HG02623 (cell line): ENCODE data around the gene SCART1.
"Not testable (repeated sequence)": the region's sequence is repeated elsewhere in the genome, so short reads cannot be mapped to it uniquely, and the experiment has no call there.

Source experiments
- ATAC-seq: cut with Tn5 transposase; IDR thresholded peaks from one replicate; pipeline ENCODE4 v1.9.1; 2021; ENCODE audit warnings: moderate library complexity; ENCODE audit not compliant: unreplicated experiment

Gene SCART1

DNA sequence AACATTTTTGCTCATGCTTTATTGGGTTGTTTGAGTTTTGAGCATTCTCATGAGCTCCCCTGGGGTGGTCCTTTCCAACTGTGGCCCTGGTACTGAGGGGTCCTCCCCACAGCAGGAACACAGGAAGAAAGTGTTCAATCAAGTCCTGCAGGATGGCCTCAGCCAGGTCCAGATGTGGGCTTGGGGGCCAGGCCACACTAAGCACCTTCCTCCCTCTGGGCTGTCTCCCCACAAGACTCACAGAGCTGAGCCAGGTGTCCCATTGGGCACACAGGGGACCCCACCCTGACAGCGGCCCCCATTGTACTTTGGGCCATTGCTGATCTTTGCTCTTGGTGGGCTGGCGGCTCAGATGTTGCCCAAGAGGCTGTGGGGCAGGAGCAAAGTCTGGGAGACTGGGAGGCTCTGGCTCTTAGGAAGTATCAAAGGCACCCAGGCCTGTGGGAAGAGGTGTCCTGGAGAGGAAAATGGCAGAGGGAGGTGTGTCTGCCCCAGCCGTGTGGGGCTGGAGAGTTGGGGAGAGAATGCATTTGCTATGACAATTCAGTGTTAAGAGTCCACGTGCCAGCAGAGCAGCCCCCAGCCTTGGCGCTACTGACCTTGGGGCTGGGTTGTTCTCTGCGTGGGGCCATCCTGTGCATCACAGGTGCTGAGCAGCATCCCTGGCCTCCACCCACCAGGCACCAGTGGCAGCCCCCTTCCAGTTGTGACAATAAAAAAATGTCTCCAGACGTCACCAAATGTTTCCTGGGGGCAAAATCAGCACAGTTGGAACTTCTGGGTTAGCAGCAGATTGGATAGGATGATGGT is 17.8 kb downstream of the SCART1 start:
- no peak for ATAC-seq

DNA sequence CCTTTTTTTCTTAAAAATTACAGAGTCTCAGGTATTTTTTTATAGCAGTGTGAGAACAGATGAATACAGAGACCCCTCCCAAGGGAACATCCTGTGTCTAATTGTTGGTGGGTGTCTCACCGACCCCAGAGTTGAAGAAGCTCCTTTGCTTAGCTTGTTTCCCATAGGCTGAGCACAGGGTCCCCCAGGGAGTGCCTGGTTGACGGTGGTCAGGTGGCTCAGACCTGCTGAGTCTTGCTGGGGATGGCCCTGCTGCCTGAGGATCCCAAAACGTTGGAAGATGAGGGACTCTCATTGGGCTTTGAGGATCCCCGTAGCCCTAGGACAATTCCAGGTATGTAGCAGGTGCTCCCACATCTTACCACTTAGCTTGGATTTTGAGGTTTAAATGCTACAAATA is 19.5 kb downstream of the SCART1 start:
- no peak for ATAC-seq

DNA sequence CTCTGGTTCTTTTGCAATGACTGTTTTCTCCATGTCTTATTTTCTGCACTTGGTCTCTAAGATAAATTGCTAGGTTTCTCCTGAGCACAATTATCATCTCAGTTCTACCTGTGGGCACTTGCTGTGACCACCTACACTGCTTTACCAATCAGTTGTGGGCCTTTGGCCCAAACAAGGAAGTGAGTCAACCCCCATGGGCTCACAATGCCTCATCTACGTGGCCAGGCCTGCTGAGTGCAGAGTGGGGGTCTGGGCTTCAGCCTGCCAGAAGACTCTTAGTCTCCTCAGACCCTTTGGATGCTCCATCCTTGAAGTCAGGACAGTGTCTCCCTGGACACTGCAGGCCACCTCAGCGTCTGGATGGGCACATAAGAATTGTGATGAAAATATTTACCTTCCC is 20.3 kb downstream of the SCART1 start:
- no peak for ATAC-seq

DNA sequence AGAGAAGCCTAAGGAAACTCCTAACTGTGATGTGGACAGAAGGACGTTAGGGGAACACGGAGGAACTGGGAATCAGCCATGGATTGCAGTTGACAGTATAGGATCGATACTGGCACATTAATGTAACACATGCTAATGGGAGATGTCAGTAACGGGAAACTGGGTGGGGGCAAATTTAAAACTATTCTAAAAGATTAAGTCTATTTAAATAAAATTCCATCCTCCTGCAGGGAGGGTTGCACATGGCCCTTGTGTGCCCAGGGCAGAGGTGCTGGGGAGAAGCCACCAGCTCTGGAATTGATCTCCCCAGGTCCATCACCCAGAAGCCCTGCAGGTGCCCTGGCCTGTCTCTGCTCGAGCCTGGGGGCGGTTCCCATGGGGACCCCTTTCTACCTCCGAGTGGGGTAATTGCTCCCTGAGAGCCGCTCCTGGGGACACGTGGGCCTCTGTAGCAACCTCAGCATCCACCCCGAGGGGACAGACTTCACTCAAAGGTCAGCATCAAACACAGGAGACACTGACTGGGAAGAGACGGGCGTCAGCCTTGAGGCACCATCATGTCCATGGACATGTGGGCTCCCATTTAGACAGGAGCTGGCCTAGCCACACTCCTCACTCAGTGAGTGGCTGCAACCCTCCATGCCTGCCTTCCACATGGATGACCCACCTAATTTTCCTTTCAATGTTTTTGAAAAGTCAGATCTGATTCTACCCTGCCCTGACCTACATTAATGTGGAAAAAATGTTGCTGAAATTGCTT is 21.1 kb downstream of the SCART1 start:
- no peak for ATAC-seq

DNA sequence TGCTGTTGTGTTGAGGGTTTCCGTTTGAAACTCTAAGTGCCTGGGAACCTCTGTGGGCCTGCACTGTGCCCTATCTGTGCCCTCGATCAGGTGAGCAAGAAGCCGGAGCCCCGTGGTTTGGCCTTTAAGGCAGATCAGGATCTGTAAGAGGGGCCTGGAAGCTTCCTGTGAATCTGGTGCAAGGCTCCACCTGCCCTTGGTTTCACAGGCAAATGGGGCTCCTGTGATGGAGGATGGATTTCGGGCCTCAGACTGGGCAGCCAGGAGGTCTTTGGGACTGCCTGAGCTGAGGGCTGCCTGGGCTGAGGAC is 21.6 kb downstream of the SCART1 start:
- ATAC-seq: no peak

DNA sequence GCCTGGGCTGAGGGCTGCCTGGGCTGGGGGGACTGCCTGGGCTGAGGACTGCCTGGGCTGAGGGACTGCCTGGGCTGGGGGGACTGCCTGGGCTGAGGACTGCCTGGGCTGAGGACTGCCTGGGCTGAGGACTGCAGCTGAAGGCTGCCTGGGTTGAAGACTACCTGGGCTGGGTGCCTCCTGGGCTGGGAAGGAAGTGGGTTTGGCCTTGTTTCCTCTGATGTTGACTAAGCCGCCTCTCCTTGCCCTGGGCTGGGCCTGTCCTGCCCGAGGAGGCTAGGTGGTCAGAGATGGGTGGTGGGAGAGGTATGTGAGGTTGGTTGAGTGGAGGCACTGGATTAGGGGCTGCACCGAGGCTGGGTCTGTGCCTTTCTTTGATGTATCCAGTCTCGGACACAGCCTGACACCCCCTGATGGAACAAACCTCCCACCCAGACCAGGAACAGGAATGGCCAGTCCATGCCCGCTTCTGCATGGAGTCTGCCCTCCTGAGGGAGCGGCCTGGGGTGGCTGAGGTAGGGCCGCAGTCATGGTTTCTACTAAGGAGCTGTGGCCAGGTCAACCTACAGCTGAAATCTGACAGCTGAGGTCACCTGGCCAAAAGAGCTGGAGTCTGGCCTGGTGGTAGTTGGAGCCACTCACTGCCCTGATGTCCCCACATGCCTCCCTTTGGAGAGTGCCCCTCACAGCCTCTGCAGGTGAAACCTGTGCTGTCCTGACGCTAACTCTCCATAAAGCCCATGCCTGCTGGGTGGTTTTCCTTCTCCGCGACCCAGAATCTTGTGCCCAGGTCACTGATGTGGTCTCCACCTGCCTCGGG is 22.3 kb downstream of the SCART1 start:
- ATAC-seq: no peak

DNA sequence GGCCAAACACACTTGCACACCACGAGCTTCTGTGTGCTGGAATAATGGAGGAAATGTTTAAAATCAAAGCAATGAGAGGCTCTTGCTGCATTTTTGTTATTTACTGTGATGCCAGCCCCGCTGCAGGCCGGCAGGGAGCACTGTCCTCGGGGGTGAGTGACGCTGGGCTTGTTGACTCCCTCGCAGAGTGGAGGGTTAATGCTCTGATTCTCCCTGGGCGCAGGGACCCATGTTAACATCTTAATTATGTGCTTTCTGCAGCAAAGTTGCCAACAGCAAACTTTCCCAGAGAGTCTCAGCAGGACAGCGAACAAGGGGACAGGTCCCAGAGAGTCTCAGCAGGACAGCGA is 22.9 kb downstream of the SCART1 start:
- no peak for ATAC-seq

DNA sequence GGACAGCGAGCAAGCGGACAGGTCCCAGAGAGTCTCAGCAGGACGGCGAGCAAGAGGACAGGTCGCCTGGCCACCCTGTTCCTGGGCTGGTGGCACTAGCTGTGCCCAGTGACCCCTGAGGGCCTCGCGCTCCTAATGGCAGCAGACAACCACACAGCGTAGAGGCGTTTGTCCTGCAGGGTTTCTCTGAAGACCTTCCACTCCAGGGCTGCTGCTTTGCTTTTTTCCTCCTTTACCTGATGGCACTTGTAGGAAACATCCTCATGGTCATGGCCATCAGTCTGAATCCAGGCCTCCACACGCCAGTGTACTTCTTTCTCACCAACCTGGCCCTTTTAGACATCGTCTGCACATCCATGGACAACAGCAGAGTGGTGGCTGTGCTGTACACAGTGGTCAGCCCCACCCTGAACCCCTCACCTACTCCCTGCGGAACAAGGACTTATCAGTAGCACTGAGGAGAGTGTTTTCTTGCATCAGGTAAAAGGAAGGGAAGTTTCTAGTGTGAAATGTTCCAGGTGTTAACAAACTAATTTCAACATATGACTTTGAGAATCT is 27.4 kb downstream of the SCART1 start:
- no peak for ATAC-seq

DNA sequence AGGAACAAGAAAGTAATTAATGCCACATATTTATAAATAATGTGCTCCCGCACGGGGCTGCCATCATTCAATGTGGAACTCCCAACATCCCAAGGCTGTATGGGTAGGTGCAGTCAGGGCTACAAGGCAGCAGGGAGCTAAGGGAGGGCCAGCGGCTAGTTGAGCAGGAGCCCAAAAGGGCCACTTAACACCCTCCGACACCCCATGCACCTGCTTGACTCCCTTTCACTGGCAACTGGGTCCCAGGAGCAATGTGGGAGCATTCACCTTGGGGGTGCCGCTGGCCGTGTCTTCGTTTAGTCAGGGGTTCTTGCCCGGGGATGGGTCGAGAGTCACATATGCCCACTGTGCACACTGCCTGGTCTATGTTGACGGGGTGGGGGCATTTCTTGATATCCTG is 27.9 kb downstream of the SCART1 start:
- no peak for ATAC-seq

DNA sequence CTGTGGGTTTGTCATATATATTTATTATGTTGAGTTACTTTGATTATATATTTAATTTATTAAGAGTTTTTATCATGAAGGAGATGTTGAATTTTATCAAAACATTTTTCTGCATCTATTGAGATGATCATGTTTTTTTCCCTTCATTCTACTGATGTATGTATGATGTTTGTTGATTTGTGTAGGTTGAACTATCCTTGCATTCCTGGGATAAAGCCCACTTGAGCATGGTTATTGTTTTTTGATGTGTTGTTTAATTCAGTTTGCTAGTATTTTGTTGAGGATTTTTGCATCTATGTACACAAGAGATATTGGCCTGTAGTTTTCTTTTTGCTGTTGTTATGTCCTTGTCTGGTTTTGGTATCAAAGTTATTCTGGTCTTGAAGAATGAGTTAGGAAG is 31.1 kb downstream of the SCART1 start:
- no peak for ATAC-seq

DNA sequence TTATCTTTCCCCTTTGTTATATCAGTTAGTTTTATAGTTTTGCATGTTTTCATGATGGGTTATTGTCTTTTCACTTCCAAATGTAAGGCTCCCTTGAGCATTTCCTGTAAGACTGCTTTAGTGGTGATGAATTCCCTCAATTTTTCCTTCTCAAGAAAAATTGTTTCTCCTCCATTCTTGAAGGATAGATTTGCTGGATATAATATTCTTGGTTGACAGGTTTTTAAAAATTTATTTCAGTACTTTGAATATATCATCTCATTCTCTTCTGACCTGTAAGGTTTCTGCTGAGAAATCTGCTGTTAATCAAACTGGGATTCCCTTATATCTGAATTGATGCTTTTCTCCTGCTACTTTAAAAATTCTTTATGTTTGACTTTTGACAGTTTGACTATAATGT is 33.3 kb downstream of the SCART1 start:
- no peak for ATAC-seq

DNA sequence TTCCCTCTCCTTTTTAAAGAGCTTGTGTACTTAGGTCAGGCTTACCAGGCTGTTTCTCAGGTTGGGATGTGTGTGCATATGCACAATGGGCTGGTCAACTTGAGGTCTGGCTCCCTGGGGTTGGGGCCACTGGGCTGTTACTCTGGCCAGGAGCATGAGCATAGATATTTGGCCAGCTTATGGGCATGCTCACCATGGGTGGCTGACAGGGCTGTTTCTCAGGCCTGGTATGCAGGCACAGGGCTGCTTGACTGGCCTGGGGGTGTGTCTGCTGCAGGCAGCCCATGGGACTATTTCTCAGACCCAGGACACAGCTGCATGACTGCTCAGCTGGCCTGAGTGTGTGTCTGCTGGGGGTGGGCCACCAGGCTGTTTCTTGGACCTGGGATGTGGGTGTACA is 34.6 kb downstream of the SCART1 start:
- ATAC-seq: no peak

DNA sequence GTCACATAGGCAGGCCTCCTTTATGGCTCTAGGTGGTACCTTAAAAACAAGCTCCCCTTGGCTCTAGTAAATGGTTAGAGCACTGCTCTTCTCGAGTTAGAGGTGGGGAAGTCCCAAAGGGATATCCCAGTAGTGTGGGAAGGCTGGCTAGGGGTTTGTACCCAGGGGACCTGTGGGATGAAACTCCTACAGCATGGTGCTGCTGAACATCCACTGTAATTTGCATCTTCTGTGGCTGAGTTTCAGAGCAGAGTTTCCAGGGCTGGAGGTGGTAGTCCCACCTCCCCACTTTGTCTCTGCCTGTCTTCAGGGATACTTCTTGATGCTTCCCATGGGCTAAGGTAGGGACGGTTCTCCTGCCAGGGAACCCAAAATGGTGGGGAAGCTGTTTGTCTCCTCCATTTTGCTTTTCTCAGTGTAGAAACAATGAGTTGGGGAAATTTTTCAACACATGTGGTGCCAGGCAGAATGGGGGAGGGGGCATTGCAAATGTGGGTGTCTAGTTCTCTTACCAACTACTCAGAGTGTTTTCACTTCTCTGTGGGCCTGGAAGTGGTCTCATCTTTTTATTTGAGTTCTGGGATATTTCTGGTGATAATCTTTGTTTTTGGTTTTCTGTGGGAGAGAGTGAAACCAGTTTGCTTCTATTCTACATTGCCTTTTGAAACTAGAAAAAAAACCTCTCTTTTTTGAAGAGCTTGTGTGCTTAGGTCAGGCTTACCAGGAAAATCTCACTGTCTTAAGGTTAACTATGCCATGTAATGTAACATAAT is 36.3 kb downstream of the SCART1 start:
- peak; percentile 52 for ATAC-seq

DNA sequence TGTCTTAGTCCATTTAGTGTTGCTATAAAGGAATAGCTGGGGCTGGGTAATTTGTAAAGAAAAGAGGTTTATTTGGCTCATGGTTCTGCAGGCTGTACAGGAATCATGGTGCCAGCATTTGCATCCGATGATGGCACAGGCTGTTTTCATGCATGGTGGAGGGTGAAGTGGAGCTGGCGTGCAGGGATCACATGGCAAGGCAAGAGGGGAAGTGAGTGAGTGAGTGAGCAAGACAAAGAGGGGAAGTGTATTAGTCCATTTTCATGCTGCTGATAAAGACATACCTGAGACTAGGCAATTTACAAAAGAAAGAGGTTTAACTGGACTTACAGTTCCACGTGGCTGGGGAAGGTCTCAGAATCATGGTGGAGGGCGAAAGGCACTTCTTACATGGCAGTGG is 39.8 kb downstream of the SCART1 start:
- not testable (repeated sequence) for ATAC-seq

DNA sequence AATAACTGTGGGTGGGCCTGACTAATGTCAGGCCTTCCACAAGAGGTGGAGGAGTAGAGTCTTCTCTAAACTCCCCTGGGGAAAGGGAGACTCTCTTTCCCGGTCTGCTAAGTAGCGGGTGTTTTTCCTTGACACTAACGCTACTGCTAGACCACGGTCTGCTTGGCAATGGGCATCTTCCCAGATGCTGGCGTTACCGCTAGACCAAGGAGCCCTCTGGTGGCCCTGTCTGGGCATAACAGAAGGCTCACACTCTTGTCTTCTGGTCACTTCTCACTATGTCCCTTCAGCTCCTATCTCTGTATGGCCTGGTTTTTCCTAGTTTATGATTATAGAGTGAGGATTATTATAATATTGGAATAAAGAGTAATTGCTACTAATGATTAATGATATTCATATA is 43.6 kb downstream of the SCART1 start:
- ATAC-seq: not testable (repeated sequence)

DNA sequence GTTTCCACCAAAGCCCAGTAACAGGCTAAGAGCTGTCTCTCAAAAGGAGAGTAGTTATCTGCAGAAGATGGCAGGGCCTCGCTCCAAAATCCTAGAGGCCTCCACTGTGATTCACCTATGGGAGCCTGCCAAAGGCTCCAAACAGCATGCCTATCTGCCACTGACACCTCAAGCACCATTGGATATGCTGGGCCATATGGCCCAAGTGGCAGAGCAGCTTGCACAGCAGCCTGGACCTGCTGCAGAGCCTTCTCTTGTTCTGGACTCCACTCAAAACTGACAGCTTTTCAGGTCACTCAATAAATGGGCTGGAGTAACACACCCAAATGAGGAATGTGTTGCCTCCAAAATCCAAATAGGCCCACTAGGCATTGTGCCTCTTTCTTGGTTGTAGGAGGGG is 45.4 kb downstream of the SCART1 start:
- ATAC-seq: not testable (repeated sequence)

DNA sequence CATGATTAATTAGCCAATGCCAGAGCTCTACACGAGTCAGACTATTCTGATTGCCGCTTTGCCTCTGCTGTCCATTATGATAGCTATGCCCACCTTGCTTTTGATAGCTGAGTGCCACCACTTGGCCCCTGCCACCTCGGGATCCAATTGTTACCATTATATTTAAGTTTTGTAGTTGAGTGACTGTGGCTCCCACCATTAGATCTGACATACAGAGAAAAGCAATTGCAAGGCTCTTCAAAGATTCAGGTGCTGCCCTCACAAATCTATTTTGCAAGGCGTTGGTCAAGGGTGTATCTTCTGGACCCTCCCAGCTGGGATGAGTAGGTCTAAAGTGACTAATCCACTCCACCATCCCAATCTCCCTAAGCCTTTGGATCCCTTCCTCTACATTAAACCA is 47.2 kb downstream of the SCART1 start:
- not testable (repeated sequence) for ATAC-seq

DNA sequence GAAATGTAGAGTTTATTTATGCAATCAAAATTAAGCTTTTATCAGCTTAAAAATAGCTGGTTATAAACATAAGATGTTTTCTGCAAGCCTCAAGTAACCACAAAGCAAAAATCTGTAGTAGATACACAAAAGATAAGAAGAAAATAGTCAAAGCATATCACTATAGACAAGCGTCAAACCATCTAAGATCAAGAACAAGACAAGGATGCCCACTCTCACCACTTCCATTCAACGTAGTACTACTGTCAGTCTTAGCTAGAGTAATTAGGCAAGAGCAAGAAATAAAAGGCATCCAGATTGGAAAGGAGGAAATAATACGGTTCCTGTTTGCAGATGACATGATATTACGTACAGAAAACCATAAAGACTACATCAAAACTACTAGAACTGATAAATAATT is 56.0 kb downstream of the SCART1 start:
- ATAC-seq: no peak

DNA sequence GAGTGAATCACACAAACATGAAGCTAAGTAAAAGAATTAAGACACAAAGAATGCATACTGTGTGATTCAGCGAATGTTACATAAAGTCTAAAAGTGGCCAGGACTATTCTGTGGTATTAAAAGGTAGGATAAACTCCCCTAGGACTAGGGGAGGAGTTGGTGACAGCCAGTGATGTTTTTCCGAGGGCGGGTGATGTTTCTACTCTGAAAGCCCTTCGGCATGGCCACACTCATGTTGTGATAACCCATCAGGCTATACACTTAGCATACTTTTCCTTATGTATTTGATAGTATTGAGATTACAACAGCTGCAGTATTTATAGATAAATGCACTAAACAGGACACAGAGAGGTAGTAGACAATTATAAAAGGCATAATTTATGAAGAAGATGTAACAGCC is 57.7 kb downstream of the SCART1 start:
- no peak for ATAC-seq

DNA sequence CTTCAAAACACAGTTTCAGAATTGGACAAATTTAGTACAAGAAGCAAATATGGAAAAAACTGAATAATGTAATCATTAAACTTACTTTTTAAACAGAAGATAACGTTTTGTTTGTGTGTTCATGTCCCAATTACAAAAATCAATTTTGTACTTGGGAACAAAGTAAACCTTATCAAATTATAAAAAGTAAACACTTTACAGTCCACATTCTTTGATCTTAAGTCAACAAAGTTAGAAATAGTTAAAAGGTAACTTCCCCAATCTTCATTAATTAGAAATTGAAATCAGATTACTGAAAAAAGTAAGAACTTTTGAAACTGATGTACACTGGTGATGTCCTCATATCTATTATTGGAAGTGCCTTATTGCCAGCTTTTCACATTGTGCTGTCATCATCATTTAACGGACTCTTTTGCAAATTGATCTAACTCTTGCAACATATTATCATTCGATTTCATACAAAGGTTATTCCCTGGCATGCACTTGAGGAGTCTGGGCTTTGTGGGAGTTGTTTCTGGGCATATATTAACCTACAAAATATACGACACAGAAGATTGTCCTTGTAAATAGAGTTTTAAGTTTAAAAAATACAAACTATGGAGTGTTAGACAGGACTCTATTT is 58.3 kb downstream of the SCART1 start:
- ATAC-seq: no peak
